Omental fat pad (tissue), 4 donors: Measurements from ENCODE around the gene BUD23. TPM values are rescaled to one million over a fixed set of nuclear protein-coding genes. Genes with fewer than 3 reads are reported as not detected.

ENCODE experiments used
- ATAC-seq: fragments of 150-250 bp; one replicate; pipeline ENCODE4 v1.9.1; 2016; ENCODE audit warnings: mild to moderate bottlenecking, moderate library complexity; ENCODE audit not compliant: low FRiP score
- DNase-seq: peaks from one replicate; pipeline ENCODE4 v3.0.0-alpha.2; 2019; ENCODE audit warnings: low spot score
- total RNA-seq, 4 donors: library from RNA; depleted of rRNA; stranded (reverse); fragments of >200 nt; gene quantifications; one replicate each; pipeline ENCODE4 v1.1.0, GENCODE V29; 2016
- TF ChIP-seq, protein P1 (sequence below), 3 donors: fragments of 450-650 bp; IDR thresholded peaks; one replicate each; pipeline ENCODE4 v1.5.1; 2016 to 2017; ENCODE audit warnings: antibody characterized with exemption in 3 of 3, mild to moderate bottlenecking in 3 of 3, moderate library complexity in 2 of 3

Gene BUD23
- total RNA-seq: 10 to 100 TPM; 28.8 to 52.2 (median 45.0) TPM

GRCh38 chr7:73683056-73683787 is at the start of gene BUD23, which contains the start of gene DNAJC30:
TSS of gene BUD23 (plus strand) at chr7:73683597. CDS start at chr7:73683626, 29 bp downstream.
TSS of gene DNAJC30 (minus strand) at chr7:73683453. CDS start at chr7:73683423, 30 bp downstream.
- TF ChIP-seq, protein P1, sequence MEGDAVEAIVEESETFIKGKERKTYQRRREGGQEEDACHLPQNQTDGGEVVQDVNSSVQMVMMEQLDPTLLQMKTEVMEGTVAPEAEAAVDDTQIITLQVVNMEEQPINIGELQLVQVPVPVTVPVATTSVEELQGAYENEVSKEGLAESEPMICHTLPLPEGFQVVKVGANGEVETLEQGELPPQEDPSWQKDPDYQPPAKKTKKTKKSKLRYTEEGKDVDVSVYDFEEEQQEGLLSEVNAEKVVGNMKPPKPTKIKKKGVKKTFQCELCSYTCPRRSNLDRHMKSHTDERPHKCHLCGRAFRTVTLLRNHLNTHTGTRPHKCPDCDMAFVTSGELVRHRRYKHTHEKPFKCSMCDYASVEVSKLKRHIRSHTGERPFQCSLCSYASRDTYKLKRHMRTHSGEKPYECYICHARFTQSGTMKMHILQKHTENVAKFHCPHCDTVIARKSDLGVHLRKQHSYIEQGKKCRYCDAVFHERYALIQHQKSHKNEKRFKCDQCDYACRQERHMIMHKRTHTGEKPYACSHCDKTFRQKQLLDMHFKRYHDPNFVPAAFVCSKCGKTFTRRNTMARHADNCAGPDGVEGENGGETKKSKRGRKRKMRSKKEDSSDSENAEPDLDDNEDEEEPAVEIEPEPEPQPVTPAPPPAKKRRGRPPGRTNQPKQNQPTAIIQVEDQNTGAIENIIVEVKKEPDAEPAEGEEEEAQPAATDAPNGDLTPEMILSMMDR (IDR thresholded peaks at IDR 0.05): no peak
- peak; percentile 94 for ATAC-seq
- DNase-seq: peak; percentile 92

GRCh38 chr7:73633844-73634243 is 49.6 kb upstream of the BUD23 start:
- ATAC-seq (no peak), DNase-seq (no peak)
- TF ChIP-seq, protein P1 (IDR thresholded peaks at IDR 0.05): no peak

DNA sequence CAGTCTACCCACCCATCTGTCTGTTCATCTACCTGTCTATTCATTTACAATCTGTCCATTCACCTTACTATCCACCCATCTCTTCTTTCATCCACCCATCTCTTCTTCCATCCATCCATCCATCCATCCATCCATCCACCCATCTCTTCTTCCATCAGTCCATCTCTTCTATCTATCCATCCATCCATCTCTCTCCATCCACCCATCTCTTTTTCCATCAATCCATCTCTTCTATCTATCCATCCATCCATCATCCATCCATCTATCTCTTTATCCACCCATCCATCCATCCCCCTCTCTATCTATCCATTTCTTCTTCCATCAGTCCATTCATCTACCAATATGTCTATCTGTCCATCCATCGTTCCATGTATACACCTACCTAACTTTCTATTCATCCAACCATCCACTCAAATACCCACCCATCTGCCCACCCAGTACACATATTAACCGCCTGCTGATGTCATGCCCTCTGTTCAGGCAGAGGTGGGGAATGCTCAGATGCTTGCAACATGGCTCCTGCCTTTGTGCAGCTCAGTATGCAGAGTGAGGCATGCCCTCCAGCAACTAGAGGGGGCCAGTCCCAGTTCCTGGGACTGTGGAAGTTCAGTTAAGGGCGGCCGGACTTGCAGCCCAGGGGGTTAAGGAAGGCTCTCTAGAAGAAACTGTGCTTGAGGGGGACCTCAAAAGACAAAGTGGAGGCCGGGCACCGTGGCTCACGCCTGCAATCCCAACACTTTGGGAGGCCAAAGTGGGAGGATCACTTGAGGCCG is 47.8 kb upstream of the BUD23 start:
- no peak for ATAC-seq
- DNase-seq: no peak
- TF ChIP-seq, protein P1 (IDR thresholded peaks at IDR 0.05): no peak

- ATAC-seq (no peak), DNase-seq (no peak)
- TF ChIP-seq, protein P1 (IDR thresholded peaks at IDR 0.05): no peak
Measured at GRCh38 chr7:73638911-73639310, 44.5 kb upstream of the BUD23 start.

DNA sequence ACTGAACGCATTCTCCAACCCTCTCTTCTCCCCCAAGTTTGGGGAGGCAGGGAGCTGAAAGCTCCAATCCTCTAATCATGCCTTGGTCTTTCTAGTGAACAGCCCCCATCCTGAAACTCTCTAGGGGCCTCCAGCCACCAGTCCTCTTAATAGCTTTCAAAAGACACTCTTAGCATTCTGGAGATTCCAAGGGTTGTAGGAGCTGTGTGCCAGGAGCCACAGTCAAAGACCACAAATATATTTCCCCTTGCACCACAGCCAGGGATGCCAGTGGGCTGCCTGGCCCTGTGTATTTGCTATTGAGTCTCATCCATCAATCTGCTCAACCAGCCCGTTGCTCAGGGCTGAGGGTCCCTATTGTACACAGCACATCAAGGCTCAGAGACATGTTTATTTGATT is 40.6 kb upstream of the BUD23 start:
- no peak for ATAC-seq
- TF ChIP-seq, protein P1 (IDR thresholded peaks at IDR 0.05): no peak
- DNase-seq: no peak

DNA sequence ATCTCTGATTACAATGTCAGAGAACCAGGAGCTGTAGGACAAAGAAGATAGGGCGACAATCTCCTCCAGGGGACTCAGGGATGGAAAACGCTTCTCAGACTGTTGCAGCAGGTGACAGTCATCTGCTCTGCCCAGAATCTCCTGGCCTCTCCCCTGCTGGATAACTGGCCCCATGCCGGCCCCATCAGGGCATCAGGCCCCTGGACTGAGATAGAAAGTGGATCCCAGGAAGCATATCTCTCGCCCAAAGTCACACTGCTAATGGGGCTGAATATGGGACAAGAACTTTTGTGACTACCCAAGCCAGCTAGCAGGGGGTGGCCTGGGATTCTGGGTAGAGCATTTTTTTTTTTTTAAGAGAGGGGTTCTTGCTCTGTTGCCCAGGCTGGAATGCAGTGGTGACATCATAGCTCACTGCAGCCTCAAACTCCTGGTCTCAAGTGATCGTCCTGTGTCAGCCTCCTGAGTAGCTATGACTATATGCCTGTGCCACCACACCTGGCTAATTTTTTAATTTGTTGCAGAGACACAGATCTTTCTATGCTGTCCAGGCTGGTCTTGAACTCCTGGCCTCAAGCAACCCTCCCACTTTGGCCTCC is 38.6 kb upstream of the BUD23 start:
- ATAC-seq (no peak), DNase-seq (no peak)
- TF ChIP-seq, protein P1 (IDR thresholded peaks at IDR 0.05): no peak
